KMS-11 (cell line): ENCODE measurements around the gene ALG3.

Source experiments
- H2AFZ ChIP-seq: fragments of 200-600 bp; sonication (generic); 2 replicates; pipeline ENCODE4 v1.6.1; 2016; ENCODE audit warnings: antibody characterized with exemption, mixed run types, low read depth
- H3K27ac ChIP-seq: fragments of 200-600 bp; sonication (generic); 2 replicates; pipeline ENCODE4 v1.6.1; 2016; ENCODE audit warnings: mild to moderate bottlenecking, mixed run types
- H3K27me3 ChIP-seq: fragments of 200-600 bp; sonication (generic); 2 replicates; pipeline ENCODE4 v1.6.1; 2017; ENCODE audit warnings: mild to moderate bottlenecking, low read depth, mixed run types, moderate library complexity; ENCODE audit not compliant: insufficient read depth
- H3K36me3 ChIP-seq: fragments of 200-600 bp; sonication (generic); 2 replicates; pipeline ENCODE4 v1.6.1; 2017; ENCODE audit warnings: mild to moderate bottlenecking, mixed run types; ENCODE audit not compliant: insufficient read depth
- H3K4me1 ChIP-seq: fragments of 200-600 bp; sonication (generic); 2 replicates; pipeline ENCODE4 v1.6.1; 2016; ENCODE audit warnings: mild to moderate bottlenecking, low read depth, mixed run types; ENCODE audit not compliant: poor library complexity, severe bottlenecking
- H3K4me2 ChIP-seq: fragments of 200-600 bp; sonication (generic); 2 replicates; pipeline ENCODE4 v1.7.0; 2016; ENCODE audit warnings: mild to moderate bottlenecking, mixed run types
- H3K4me3 ChIP-seq: fragments of 200-600 bp; sonication (generic); IDR thresholded peaks from 2 replicates; pipeline ENCODE4 v1.6.1; 2017; ENCODE audit warnings: low read depth, low read length, mixed read lengths; ENCODE audit not compliant: insufficient read depth
- H3K79me2 ChIP-seq: fragments of 200-600 bp; sonication (generic); 2 replicates; pipeline ENCODE4 v1.6.1; 2016; ENCODE audit warnings: low read depth, mixed run types; ENCODE audit not compliant: insufficient read depth
- H3K9ac ChIP-seq: fragments of 200-600 bp; sonication (generic); 2 replicates; pipeline ENCODE4 v1.6.1; 2016; ENCODE audit warnings: mild to moderate bottlenecking, mixed run types
- H4K20me1 ChIP-seq: fragments of 200-600 bp; sonication (generic); 2 replicates; pipeline ENCODE4 v1.6.1; 2016; ENCODE audit warnings: mild to moderate bottlenecking, mixed run types; ENCODE audit not compliant: insufficient read depth
- CTCF ChIP-seq: fragments of 200-600 bp; sonication (generic); conservative IDR thresholded peaks from 2 replicates; pipeline ENCODE4 v1.6.1; 2017; ENCODE audit warnings: low read depth, mild to moderate bottlenecking, antibody characterized with exemption, low read length, moderate library complexity, mixed read lengths

ALG3 gene

DNA sequence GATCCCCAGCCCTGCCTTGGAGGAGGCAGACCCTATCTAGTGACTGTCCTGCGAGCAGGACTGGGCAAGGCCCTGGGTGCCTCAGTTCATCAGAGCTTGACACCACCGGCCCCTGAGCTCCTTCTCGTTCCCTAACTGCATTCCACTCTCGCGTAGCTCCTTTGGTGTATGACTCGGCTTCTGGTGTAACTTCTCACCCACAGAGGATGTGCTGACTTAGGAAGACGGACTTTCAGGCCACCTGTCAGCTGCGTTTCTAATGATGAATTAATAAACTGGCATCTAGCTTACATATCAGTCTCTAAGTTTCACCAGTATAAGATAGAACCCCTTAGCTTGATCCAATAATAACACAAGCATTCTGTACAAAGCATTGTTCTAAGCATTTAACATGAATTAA lies 45.2 kb downstream of the ALG3 start:
- no peak overlapping the region for H2AFZ ChIP-seq
- no peaks in the 10 kb centered on the region for H3K4me1 ChIP-seq
- H3K79me2 ChIP-seq, result no peaks in the 10 kb centered on the region
- no peaks in the 10 kb centered on the region for H4K20me1 ChIP-seq
- no peaks in the 10 kb centered on the region for H3K36me3 ChIP-seq
- H3K9ac ChIP-seq, result no peak overlapping the region
- no peak overlapping the region for H3K4me2 ChIP-seq
- no peak overlapping the region for H3K27ac ChIP-seq
- TF ChIP-seq CTCF, result no peak
- no peaks in the 10 kb centered on the region for H3K27me3 ChIP-seq
- H3K4me3 ChIP-seq, result no peak overlapping the region

DNA sequence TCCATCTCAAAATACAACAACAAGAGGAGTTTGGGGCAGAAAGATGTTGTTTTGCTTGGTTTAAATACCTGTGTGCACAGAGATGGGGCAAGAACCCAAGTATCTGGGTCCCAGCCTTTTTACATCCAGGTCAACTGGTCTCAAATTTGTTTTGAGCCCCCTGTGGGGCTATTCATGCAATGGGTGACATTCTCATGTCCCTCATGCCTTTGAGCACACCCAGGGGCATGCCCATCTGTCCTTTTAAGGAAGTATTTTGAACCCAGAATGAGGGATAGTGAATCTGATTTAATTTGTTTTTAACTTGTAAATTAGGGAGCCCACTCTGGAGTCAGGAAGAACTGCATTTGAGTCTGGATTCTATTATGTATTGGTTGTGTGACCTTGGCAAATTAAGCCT lies 47.9 kb downstream of the ALG3 start:
- H3K4me3 ChIP-seq, result no peak overlapping the region
- H3K4me1 ChIP-seq, result no peaks in the 10 kb centered on the region
- H4K20me1 ChIP-seq, result no peaks in the 10 kb centered on the region
- no peak overlapping the region for H3K27ac ChIP-seq
- no peaks in the 10 kb centered on the region for H3K36me3 ChIP-seq
- no peak for TF ChIP-seq CTCF
- H3K4me2 ChIP-seq, result no peak overlapping the region
- no peaks in the 10 kb centered on the region for H3K79me2 ChIP-seq
- H3K27me3 ChIP-seq, result no peaks in the 10 kb centered on the region
- no peak overlapping the region for H3K9ac ChIP-seq
- no peak overlapping the region for H2AFZ ChIP-seq

- no peak for TF ChIP-seq CTCF
- Histone ChIP-seq H3K27ac (no peak overlapping the region), H3K27me3 (no peaks in the 10 kb centered on the region), H3K4me3 (no peak overlapping the region), H3K4me2 (no peak overlapping the region), H3K36me3 (no peaks in the 10 kb centered on the region; the same call in 1 of the 2 replicates), H4K20me1 (no peaks in the 10 kb centered on the region), H3K4me1 (no peaks in the 10 kb centered on the region), H3K9ac (no peak overlapping the region), H2AFZ (no peak overlapping the region), H3K79me2 (no peaks in the 10 kb centered on the region)
Measured at GRCh38 chr3:184198509-184198908, 50.3 kb downstream of the ALG3 start.

GRCh38 chr3:184196536-184196935 lies 52.2 kb downstream of the ALG3 start:
- H3K36me3 ChIP-seq, result peaks cover 5% of the 10 kb centered on the region; the same call in 1 of the 2 replicates
- H3K9ac ChIP-seq, result no peak overlapping the region
- H3K27ac ChIP-seq, result no peak overlapping the region
- no peak for TF ChIP-seq CTCF
- no peak overlapping the region for H3K4me2 ChIP-seq
- H2AFZ ChIP-seq, result no peak overlapping the region
- H3K4me3 ChIP-seq, result no peak overlapping the region
- H3K79me2 ChIP-seq, result no peaks in the 10 kb centered on the region
- H3K27me3 ChIP-seq, result no peaks in the 10 kb centered on the region
- H3K4me1 ChIP-seq, result no peaks in the 10 kb centered on the region
- no peaks in the 10 kb centered on the region for H4K20me1 ChIP-seq
